VCaP (cell line): ENCODE data around the gene IFNA10.
"Not testable (repeated sequence)": the region's sequence is repeated elsewhere in the genome, so short reads cannot be mapped to it uniquely, and the experiment has no call there.

Experiments used
- H3K27ac ChIP-seq: fragments of 450-650 bp; 2 replicates; pipeline ENCODE4 v1.5.1; 2017
- CTCF ChIP-seq: fragments of 450-650 bp; conservative IDR thresholded peaks from 2 replicates; pipeline ENCODE4 v1.5.1; 2017; ENCODE audit warnings: mild to moderate bottlenecking, moderate library complexity

Gene IFNA10

GRCh38 chr9:21207043-21207442 is at the start of gene IFNA10:
TSS of gene IFNA10 (minus strand) at chr9:21207143. CDS start at chr9:21207097, 46 bp downstream.
- H3K27ac ChIP-seq: not testable (repeated sequence)

- TF ChIP-seq CTCF: no peak
- no peak overlapping the region for H3K27ac ChIP-seq
These were observed 48.7 kb upstream of the IFNA10 start for GRCh38 chr9:21255538-21256212.

GRCh38 chr9:21252721-21253547 is 46.0 kb upstream of the IFNA10 start:
- no peak overlapping the region for H3K27ac ChIP-seq
- peak; percentile 87 for TF ChIP-seq CTCF

- H3K27ac ChIP-seq: no peak overlapping the region
- TF ChIP-seq CTCF: no peak
These were observed 44.7 kb upstream of the IFNA10 start for GRCh38 chr9:21251638-21252037.

GRCh38 chr9:21251190-21251589 is 44.2 kb upstream of the IFNA10 start:
- TF ChIP-seq CTCF: 0 out of 2 replicates have a peak, but pooled peaks have one; percentile 15

GRCh38 chr9:21244836-21245235 is 37.9 kb upstream of the IFNA10 start:
- no peak overlapping the region for H3K27ac ChIP-seq
- no peak for TF ChIP-seq CTCF

More at GRCh38 chr9:21251190-21251589, 44.2 kb upstream of the IFNA10 start:
- H3K27ac ChIP-seq: no peak overlapping the region

- TF ChIP-seq CTCF: no peak
- H3K27ac ChIP-seq: no peak within 1 kb of the TSS
These were observed 33.0 kb upstream of the IFNA10 start, which contains the start of gene IFNA14 for GRCh38 chr9:21239911-21240310. TSS of gene IFNA14 (minus strand) at chr9:21240005. CDS start at chr9:21239935, 70 bp downstream.

- not testable (repeated sequence) for H3K27ac ChIP-seq
These were observed 29.4 kb upstream of the IFNA10 start for GRCh38 chr9:21236360-21236714.
